Endothelial cell of umbilical vein (primary cell): ENCODE data around the gene NBEAL2. TPM values are rescaled to one million over a fixed set of nuclear protein-coding genes. Genes with fewer than 3 reads are reported as not detected.

Source experiments
- BruUV-seq: library from RNA; stranded (reverse); fragments of 400-500 nt; replicated peaks from 2 replicates; lab custom pipeline; 2021; lab: Mats Ljungman, UMichigan
- CTCF ChIA-PET: fragments of 300-600, 350-600 bp; sonication (Branson Sonifier 250); formaldehyde crosslinking; loops from one replicate; lab custom pipeline; 2021; ENCODE audit warnings: antibody characterized with exemption, inconsistent platforms; lab: Charles Lee
- POLR2A ChIA-PET: fragments of 300-600, 350-600 bp; sonication (Branson Sonifier 250); formaldehyde crosslinking; loops from one replicate; lab custom pipeline; 2021; ENCODE audit warnings: antibody characterized with exemption, inconsistent platforms; lab: Charles Lee
- DNase-seq: peaks from one replicate; pipeline ENCODE4 v3.0.0-alpha.2; 2011; ENCODE audit warnings: low read depth, low spot score
- FAIRE-seq: peaks from 2 replicates; lab custom pipeline; 2011; peaks lifted over from hg19 to GRCh38; lab: Jason Lieb, UNC
- H2AFZ ChIP-seq: 2 replicates; pipeline ENCODE4 v1.6.0; 2012; ENCODE audit warnings: low read depth, low read length, control low read depth, inconsistent platforms
- H3K27ac ChIP-seq: 2 replicates; pipeline ENCODE4 v1.5.1; 2011; ENCODE audit warnings: low read depth, mild to moderate bottlenecking, control low read depth, low read length, moderate library complexity; ENCODE audit not compliant: insufficient read depth
- H3K27me3 ChIP-seq, 2 experiments: 2 replicates each; pipeline versions ENCODE4 v1.6.0 to v1.6.1; 2011; ENCODE audit warnings: low read length in 2 of 2, mixed read lengths in 1 of 2; ENCODE audit not compliant: control insufficient read depth in 2 of 2, insufficient read depth in 2 of 2
- H3K36me3 ChIP-seq, 2 experiments: 2 replicates in 1 of 2; 3 replicates in 1 of 2; pipeline ENCODE4 v1.5.1; 2011; ENCODE audit warnings: low read length in 2 of 2, mild to moderate bottlenecking in 1 of 2, moderate library complexity in 1 of 2; ENCODE audit not compliant: control insufficient read depth in 2 of 2, insufficient read depth in 2 of 2; ENCODE audit errors: extremely low read depth in 1 of 2
- H3K4me1 ChIP-seq: 3 replicates; pipeline ENCODE4 v1.5.1; 2011; ENCODE audit warnings: mild to moderate bottlenecking, low read length; ENCODE audit not compliant: control insufficient read depth, insufficient read depth; ENCODE audit errors: extremely low read depth
- H3K4me2 ChIP-seq: 2 replicates; pipeline ENCODE4 v1.6.1; 2011; ENCODE audit warnings: low read length, control low read depth, mixed read lengths; ENCODE audit not compliant: insufficient read depth
- H3K4me3 ChIP-seq, 3 experiments: fragments of 200-600 bp in 1 of 3; sonication (generic), shearing (Covaris generic) in 1 of 3; replicated peaks in 1 of 3; 2 replicates each; pipeline ENCODE4 v1.5.1; 2011 to 2016; ENCODE audit warnings: control low read depth in 3 of 3, low read length in 3 of 3, mild to moderate bottlenecking in 2 of 3, inconsistent platforms in 1 of 3, low read depth in 1 of 3, moderate library complexity in 1 of 3; ENCODE audit not compliant: insufficient read depth in 1 of 3
- H3K79me2 ChIP-seq: 2 replicates; pipeline ENCODE4 v1.6.0; 2012; ENCODE audit warnings: low read length, inconsistent platforms; ENCODE audit not compliant: control insufficient read depth, insufficient read depth
- H3K9ac ChIP-seq: replicated peaks from 2 replicates; pipeline ENCODE3; 2011; ENCODE audit warnings: low read length, control low read depth; ENCODE audit not compliant: insufficient read depth; ENCODE audit errors: extremely low read depth
- H3K9me1 ChIP-seq: replicated peaks from 3 replicates; pipeline ENCODE4 v1.6.0; 2011; ENCODE audit warnings: mild to moderate bottlenecking, low read length; ENCODE audit not compliant: control insufficient read depth, insufficient read depth; ENCODE audit errors: extremely low read depth
- H3K9me3 ChIP-seq: replicated peaks from 2 replicates; pipeline ENCODE4 v1.5.1; 2012; ENCODE audit warnings: low read length, inconsistent platforms; ENCODE audit not compliant: control insufficient read depth, insufficient read depth
- H4K20me1 ChIP-seq: replicated peaks from 2 replicates; pipeline ENCODE3; 2011; ENCODE audit warnings: mild to moderate bottlenecking, low read length; ENCODE audit not compliant: control insufficient read depth, insufficient read depth; ENCODE audit errors: extremely low read depth
- CTCF ChIP-seq, 2 donors: IDR thresholded peaks; 1 replicate in 1 of 2; 2 replicates in 1 of 2; pipeline ENCODE4 v1.5.1; 2011; ENCODE audit warnings: low read length in 2 of 2, mild to moderate bottlenecking in 2 of 2, moderate library complexity in 2 of 2, control low read depth in 1 of 2, inconsistent platforms in 1 of 2, low read depth in 1 of 2; ENCODE audit not compliant: insufficient read depth in 1 of 2; ENCODE audit errors: extremely low read depth in 1 of 2
- EZH2 ChIP-seq: IDR thresholded peaks from 2 replicates; pipeline ENCODE4 v1.6.1; 2012; ENCODE audit warnings: borderline replicate concordance, low read depth, mild to moderate bottlenecking, moderate library complexity, low read length, inconsistent platforms; ENCODE audit not compliant: severe bottlenecking
- FOS ChIP-seq: IDR thresholded peaks from 2 replicates; pipeline ENCODE4 v1.6.1; 2011; ENCODE audit warnings: mild to moderate bottlenecking, low read length, moderate library complexity, borderline replicate concordance; ENCODE audit not compliant: insufficient read depth
- GATA2 ChIP-seq: IDR thresholded peaks from 2 replicates; pipeline ENCODE4 v1.7.0; 2011; ENCODE audit warnings: low read depth, mild to moderate bottlenecking, moderate library complexity, mixed read lengths, low read length; ENCODE audit not compliant: insufficient read length, insufficient read depth
- JUN ChIP-seq: IDR thresholded peaks from 2 replicates; pipeline ENCODE4 v1.6.1; 2011; ENCODE audit warnings: borderline replicate concordance, low read depth; ENCODE audit not compliant: insufficient read length, insufficient read depth
- MAX ChIP-seq: IDR thresholded peaks from 2 replicates; pipeline ENCODE4 v1.6.1; 2011; ENCODE audit not compliant: insufficient read depth, insufficient read length
- MYC ChIP-seq: IDR thresholded peaks from one replicate; pipeline ENCODE4 v1.6.1; 2011; ENCODE audit warnings: mild to moderate bottlenecking, low read depth, low read length
- POLR2A ChIP-seq: IDR thresholded peaks from 2 replicates; pipeline ENCODE4 v1.6.1; 2012; ENCODE audit warnings: low read depth, mild to moderate bottlenecking, control low read depth, low read length
- POLR2AphosphoS5 ChIP-seq: IDR thresholded peaks from 2 replicates; pipeline ENCODE4 v1.6.1; 2012; ENCODE audit warnings: low read depth, mild to moderate bottlenecking, control low read depth, low read length, moderate library complexity; ENCODE audit not compliant: insufficient read depth
- dilution Hi-C: fragments of 300-500 bp; cut with MboI; formaldehyde crosslinking; loops from one replicate; pipeline ENCODE4 v1.15.0; 2019; ENCODE audit warnings: low sequenced_read_pairs; ENCODE audit not compliant: extremely low pct_ligation_motif_present
- intact Hi-C: fragments of 100-400 bp; cut with micrococcal nuclease; formaldehyde crosslinking; loops from one replicate; pipeline ENCODE4 v1.10.0; 2022
- polyA plus RNA-seq, 4 experiments: library from polyadenylated mRNA; depleted of rRNA in 3 of 4; stranded (reverse) in 3 of 4; unstranded in 1 of 4; fragments of >200 nt; gene quantifications; 2 replicates each; pipeline versions ENCODE4 v1.2.1 to v1.2.3, GENCODE V29; 2011 to 2012; ENCODE audit warnings: missing spikeins in 1 of 4
- total RNA-seq: library from RNA; stranded (reverse); gene quantifications from 2 replicates; pipeline ENCODE4 v1.2.3, GENCODE V29; 2021

The NBEAL2 gene
- total and polyA plus RNA-seq, 2 donors (not counting 3 experiments of a cell fraction or from before 2014, with no cell fraction given), result 48.0 to 84.7 TPM

GRCh38 chr3:47000922-47001730 lies 21.7 kb downstream of the NBEAL2 start:
- Histone ChIP-seq H3K4me3 (no peak overlapping the region), H3K4me1 (no peaks in the 10 kb centered on the region), H3K9me1 (no peaks in the 10 kb centered on the region), H3K9ac (no peak overlapping the region), H2AFZ (no peak overlapping the region), H3K36me3 (peaks cover 2 to 48% of the 10 kb centered on the region in 2 experiments), H3K4me2 (no peak overlapping the region), H3K27ac (no peak overlapping the region), H4K20me1 (no peaks in the 10 kb centered on the region), H3K9me3 (no peaks in the 10 kb centered on the region), H3K27me3 (no peaks in the 10 kb centered on the region), H3K79me2 (no peaks in the 10 kb centered on the region)
- BruUV-seq, result no TSS peak
- no peak for FAIRE-seq
- dilution Hi-C loops, result no loop called here
- ChIA-PET POLR2A (no interaction called here), CTCF (interaction anchor here (0.9 to 4.8 kb wide), 2 partner anchors 78 kb away, joined by 3 to 50 read pairs; no protein-coding TSS in a partner anchor)
- TF ChIP-seq EZH2, result no peak
- no peak for TF ChIP-seq FOS
- TF ChIP-seq GATA2, result no peak
- no peak for TF ChIP-seq JUN
- no peak for TF ChIP-seq MYC
- no peak for TF ChIP-seq POLR2AphosphoS5
- TF ChIP-seq MAX, result no peak
- TF ChIP-seq POLR2A, result no peak
- TF ChIP-seq CTCF (IDR thresholded peaks at IDR 0.05; ENCODE audit: extremely low read depth in 1 of 2, insufficient read depth in 1 of 2, low read depth in 1 of 2, low read length in 2 of 2), result no peak
- intact Hi-C loops, result no loop called here
- DNase-seq, result no peak
